SK-N-MC (cell line): ENCODE results near the gene TAS2R31.

ENCODE experiments used
- EZH2 ChIP-seq: fragments of 200-600 bp; sonication (generic); IDR thresholded peaks from one replicate; pipeline ENCODE4 v1.6.1; 2017; ENCODE audit warnings: antibody characterized with exemption
- POLR2AphosphoS5 ChIP-seq: IDR thresholded peaks from 2 replicates; pipeline ENCODE4 v1.6.1; 2012; ENCODE audit warnings: mild to moderate bottlenecking, low read depth, low read length, borderline replicate concordance

DNA sequence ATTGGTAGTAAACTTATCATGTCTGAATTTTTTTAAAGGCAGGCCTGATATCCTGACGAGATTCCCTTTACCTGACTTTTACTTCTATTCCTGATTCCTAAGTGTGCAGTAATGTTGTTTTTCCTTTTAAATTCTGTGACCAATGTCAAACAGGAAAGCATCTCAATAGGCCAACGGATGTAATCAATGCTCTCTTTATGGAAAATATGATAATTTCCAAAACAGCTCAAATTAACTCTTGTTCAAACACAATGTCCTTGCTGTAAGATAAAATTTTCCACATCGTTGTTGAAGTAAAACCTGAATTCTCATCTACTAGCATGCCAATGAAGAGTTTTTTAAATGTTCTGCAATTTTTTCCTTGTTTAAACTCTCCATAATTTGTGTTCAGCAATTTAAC is 8.0 kb upstream of the TAS2R31 start:
- TF ChIP-seq POLR2AphosphoS5 (no peak), EZH2 (no peak)
